Nephron (organoid): ENCODE measurements around the gene CRTC1.

Source experiments
- H3K27ac Mint-ChIP-seq, 3 experiments: 2 replicates each; pipeline ENCODE4 v1.8.0; 2020; ENCODE audit warnings: mixed read lengths in 3 of 3, mild to moderate bottlenecking in 2 of 3, moderate library complexity in 1 of 3
- H3K27me3 Mint-ChIP-seq: 2 replicates; pipeline ENCODE4 v1.8.0; 2021; ENCODE audit warnings: low read depth, mild to moderate bottlenecking, moderate library complexity, mixed read lengths
- H3K36me3 Mint-ChIP-seq: 2 replicates; pipeline ENCODE4 v1.8.0; 2020; ENCODE audit warnings: low read depth, mixed read lengths
- H3K4me1 Mint-ChIP-seq: 2 replicates; pipeline ENCODE4 v1.8.0; 2020; ENCODE audit warnings: mixed read lengths
- H3K4me3 Mint-ChIP-seq, 3 experiments: 2 replicates each; pipeline ENCODE4 v1.8.0; 2020; ENCODE audit warnings: mild to moderate bottlenecking in 3 of 3, mixed read lengths in 3 of 3, moderate library complexity in 2 of 3
- H3K9me3 Mint-ChIP-seq: 2 replicates; pipeline ENCODE4 v1.8.0; 2020; ENCODE audit warnings: mixed read lengths
- TF ChIP-seq, protein P1 (sequence below), 3 experiments: fragments of 200-600 bp; sonication (generic); IDR thresholded peaks; one replicate each; pipeline ENCODE4 v1.5.0; 2021; ENCODE audit warnings: antibody characterized with exemption in 3 of 3; ENCODE audit not compliant: unreplicated experiment in 3 of 3

CRTC1 gene

DNA sequence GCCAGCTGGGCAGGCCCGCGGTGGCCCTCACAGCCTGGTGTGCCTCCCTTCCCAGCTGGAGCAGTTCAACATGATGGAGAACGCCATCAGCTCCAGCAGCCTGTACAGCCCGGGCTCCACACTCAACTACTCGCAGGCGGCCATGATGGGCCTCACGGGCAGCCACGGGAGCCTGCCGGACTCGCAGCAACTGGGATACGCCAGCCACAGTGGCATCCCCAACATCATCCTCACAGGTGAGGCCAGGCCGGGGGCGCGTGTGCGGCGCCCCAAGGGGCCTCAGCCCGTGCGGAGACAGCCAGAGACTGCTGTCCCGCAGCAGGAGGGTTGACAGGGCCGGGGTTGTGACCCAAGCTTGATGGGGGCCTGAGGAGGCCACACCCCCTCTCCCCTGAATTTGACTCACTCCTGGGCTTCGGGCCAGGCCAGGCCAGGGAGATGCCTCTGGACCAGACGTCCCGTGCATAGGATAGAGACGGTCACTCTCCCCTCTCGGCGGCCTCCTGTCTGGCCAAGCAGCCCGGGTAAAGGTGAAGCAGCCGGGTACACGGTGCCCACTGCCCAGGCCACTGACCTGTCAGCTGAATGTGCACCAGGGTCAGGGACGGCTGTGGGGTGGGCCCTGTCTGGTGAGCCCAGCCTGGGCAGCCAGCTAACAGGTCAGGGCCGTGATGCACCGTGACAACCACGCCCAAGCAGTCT lies 92.3 kb downstream of the CRTC1 start:
- H3K36me3 Mint-ChIP-seq = no peaks in the 10 kb centered on the region
- TF ChIP-seq, protein P1, sequence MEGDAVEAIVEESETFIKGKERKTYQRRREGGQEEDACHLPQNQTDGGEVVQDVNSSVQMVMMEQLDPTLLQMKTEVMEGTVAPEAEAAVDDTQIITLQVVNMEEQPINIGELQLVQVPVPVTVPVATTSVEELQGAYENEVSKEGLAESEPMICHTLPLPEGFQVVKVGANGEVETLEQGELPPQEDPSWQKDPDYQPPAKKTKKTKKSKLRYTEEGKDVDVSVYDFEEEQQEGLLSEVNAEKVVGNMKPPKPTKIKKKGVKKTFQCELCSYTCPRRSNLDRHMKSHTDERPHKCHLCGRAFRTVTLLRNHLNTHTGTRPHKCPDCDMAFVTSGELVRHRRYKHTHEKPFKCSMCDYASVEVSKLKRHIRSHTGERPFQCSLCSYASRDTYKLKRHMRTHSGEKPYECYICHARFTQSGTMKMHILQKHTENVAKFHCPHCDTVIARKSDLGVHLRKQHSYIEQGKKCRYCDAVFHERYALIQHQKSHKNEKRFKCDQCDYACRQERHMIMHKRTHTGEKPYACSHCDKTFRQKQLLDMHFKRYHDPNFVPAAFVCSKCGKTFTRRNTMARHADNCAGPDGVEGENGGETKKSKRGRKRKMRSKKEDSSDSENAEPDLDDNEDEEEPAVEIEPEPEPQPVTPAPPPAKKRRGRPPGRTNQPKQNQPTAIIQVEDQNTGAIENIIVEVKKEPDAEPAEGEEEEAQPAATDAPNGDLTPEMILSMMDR (IDR thresholded peaks at IDR 0.05; ENCODE audit: unreplicated experiment in 3 of 3) = no peak
- peaks cover 21% of the 10 kb centered on the region for H3K27me3 Mint-ChIP-seq
- H3K9me3 Mint-ChIP-seq = no peaks in the 10 kb centered on the region
- H3K4me1 Mint-ChIP-seq = no peaks in the 10 kb centered on the region
- no peak overlapping the region for H3K27ac Mint-ChIP-seq
- H3K4me3 Mint-ChIP-seq = no peak overlapping the region

DNA sequence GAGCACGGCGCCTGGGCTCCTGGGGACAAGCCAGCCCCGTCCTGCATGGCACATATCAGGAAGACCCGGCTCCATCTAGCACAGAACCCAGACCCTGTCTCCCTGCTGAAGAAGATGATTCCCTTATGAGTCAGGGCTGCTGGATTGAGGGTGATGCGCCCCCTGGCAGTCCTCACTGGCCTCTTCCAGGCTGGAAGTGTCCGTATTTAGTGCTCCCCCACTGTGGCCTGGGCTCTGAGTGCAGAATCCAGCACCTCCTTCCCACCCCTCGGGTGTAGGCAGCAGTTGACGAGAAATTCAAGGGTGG lies 92.8 kb downstream of the CRTC1 start:
- no peaks in the 10 kb centered on the region for H3K36me3 Mint-ChIP-seq
- no peaks in the 10 kb centered on the region for H3K9me3 Mint-ChIP-seq
- no peak overlapping the region for H3K4me3 Mint-ChIP-seq
- TF ChIP-seq, protein P1 (IDR thresholded peaks at IDR 0.05; ENCODE audit: unreplicated experiment in 3 of 3) = no peak
- peaks cover 21% of the 10 kb centered on the region for H3K27me3 Mint-ChIP-seq
- no peak overlapping the region for H3K27ac Mint-ChIP-seq
- no peaks in the 10 kb centered on the region for H3K4me1 Mint-ChIP-seq

DNA sequence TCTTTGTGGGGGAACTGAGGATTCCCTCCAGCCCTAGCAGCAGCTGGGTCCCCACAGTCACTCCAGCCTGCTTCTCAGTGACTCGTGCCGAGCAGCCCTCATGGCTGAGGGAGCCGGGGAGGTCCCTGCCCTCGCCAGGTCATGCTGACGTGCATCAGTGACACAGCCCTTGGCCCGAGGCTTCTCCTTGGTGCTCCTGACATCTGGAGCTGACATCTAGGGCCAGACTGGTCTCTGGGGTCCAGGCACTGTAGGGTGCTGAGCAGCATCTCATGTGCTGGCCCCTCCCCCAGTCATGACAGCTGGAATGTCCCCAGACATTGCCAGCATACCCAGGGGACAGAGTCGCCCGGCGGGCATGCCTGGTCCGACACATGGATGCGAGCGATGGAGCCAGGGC lies 93.3 kb downstream of the CRTC1 start:
- Mint-ChIP-seq H3K4me3 (no peak overlapping the region), H3K9me3 (no peaks in the 10 kb centered on the region), H3K27ac (no peak overlapping the region), H3K36me3 (no peaks in the 10 kb centered on the region), H3K27me3 (peaks cover 21% of the 10 kb centered on the region), H3K4me1 (no peaks in the 10 kb centered on the region)
- TF ChIP-seq, protein P1 (IDR thresholded peaks at IDR 0.05; ENCODE audit: unreplicated experiment in 3 of 3) = no peak

GRCh38 chr19:18777301-18778075 lies 94.0 kb downstream of the CRTC1 start:
- Mint-ChIP-seq H3K9me3 (no peaks in the 10 kb centered on the region), H3K27ac (no peak overlapping the region), H3K27me3 (peaks cover 21% of the 10 kb centered on the region), H3K36me3 (no peaks in the 10 kb centered on the region), H3K4me1 (no peaks in the 10 kb centered on the region), H3K4me3 (peak overlapping the region in 1 of 3 experiments; percentile 51)
- TF ChIP-seq, protein P1 (IDR thresholded peaks at IDR 0.05; ENCODE audit: unreplicated experiment in 3 of 3) = no peak

GRCh38 chr19:18778076-18778389 lies 94.6 kb downstream of the CRTC1 start:
- no peak overlapping the region for H3K4me3 Mint-ChIP-seq
- H3K36me3 Mint-ChIP-seq = no peaks in the 10 kb centered on the region
- H3K4me1 Mint-ChIP-seq = no peaks in the 10 kb centered on the region
- peaks cover 21% of the 10 kb centered on the region for H3K27me3 Mint-ChIP-seq
- no peak overlapping the region for H3K27ac Mint-ChIP-seq
- no peaks in the 10 kb centered on the region for H3K9me3 Mint-ChIP-seq
- TF ChIP-seq, protein P1 (IDR thresholded peaks at IDR 0.05; ENCODE audit: unreplicated experiment in 3 of 3) = no peak
